BJ (cell line): ENCODE measurements around the gene TBC1D30. TPM values are rescaled to one million over a fixed set of nuclear protein-coding genes. Genes with fewer than 3 reads are reported as not detected.

Source experiments
- CTCF ChIA-PET: fragments of 350-600 bp; formaldehyde crosslinking; extraction: SDS; loops from one replicate; lab custom pipeline; 2021; ENCODE audit warnings: antibody characterized with exemption, inconsistent platforms; lab: Yijun Ruan, JAX
- POLR2A ChIA-PET: fragments of 300-600 bp; sonication (Branson Sonifier 250); formaldehyde crosslinking; extraction: SDS; loops from one replicate; lab custom pipeline; 2021; ENCODE audit warnings: antibody characterized with exemption; lab: Charles Lee
- DNase-seq: peaks from one replicate; pipeline ENCODE4 v3.0.0-alpha.2; 2011; ENCODE audit warnings: low read depth
- H3K27me3 ChIP-seq: 2 replicates; pipeline ENCODE4 v1.6.0; 2011; ENCODE audit warnings: low read length; ENCODE audit not compliant: control insufficient read depth, insufficient read depth
- H3K36me3 ChIP-seq: 2 replicates; pipeline ENCODE4 v1.5.1; 2011; ENCODE audit warnings: low read length; ENCODE audit not compliant: control insufficient read depth, insufficient read depth
- H3K4me3 ChIP-seq: 2 replicates; pipeline ENCODE4 v1.5.1; 2011; ENCODE audit warnings: low read depth, mild to moderate bottlenecking, control low read depth, low read length
- CTCF ChIP-seq: IDR thresholded peaks from 2 replicates; pipeline ENCODE4 v1.5.1; 2011; ENCODE audit warnings: low read depth, mild to moderate bottlenecking, control low read depth, inconsistent platforms, low read length, moderate library complexity; ENCODE audit not compliant: insufficient read depth
- polyA plus RNA-seq: library from polyadenylated mRNA; depleted of rRNA; stranded (reverse); fragments of >200 nt; gene quantifications from 2 replicates; pipeline ENCODE4 v1.2.3, GENCODE V29; 2011

Gene TBC1D30
- polyA plus RNA-seq, 1 experiment = 0.22 TPM

DNA sequence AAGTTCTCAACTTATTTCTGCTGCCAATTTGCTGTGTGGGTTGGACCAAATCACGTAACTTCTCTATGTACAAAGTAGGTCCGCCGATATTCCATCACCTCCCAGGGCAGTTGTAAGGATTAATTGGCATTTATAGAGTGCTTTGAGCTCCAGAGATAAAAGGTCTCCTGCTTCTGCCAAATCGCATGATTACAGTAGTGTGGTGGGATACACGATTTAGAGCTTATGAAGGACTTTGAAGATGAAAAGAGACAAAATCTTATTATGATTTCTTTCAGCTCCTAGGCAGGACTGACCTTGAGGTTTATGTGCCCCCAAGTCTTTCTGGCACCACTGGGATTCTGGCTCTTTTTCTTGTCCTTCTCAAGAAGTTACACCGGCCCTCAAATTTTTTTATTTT is 84.7 kb downstream of the TBC1D30 start:
- TF ChIP-seq CTCF = no peak
- POLR2A ChIA-PET = no interaction called here
- no peaks in the 10 kb centered on the region; the same call in 1 of the 2 replicates for H3K27me3 ChIP-seq
- no peak overlapping the region for H3K4me3 ChIP-seq
- DNase-seq = no peak
- CTCF ChIA-PET = interaction anchor here (1.2 kb wide), 1 partner anchor 198 kb away, joined by 3 read pairs; no protein-coding TSS in a partner anchor
- H3K36me3 ChIP-seq = no peaks in the 10 kb centered on the region

- ChIA-PET CTCF (no interaction called here), POLR2A (no interaction called here)
- DNase-seq = no peak
- Histone ChIP-seq H3K4me3 (no peak overlapping the region), H3K36me3 (no peaks in the 10 kb centered on the region), H3K27me3 (peaks cover 3% of the 10 kb centered on the region; the same call in 1 of the 2 replicates)
- no peak for TF ChIP-seq CTCF
These were observed 86.6 kb downstream of the TBC1D30 start for GRCh38 chr12:64911081-64911480.

- ChIA-PET POLR2A (no interaction called here), CTCF (no interaction called here)
- no peak for DNase-seq
- Histone ChIP-seq H3K27me3 (peaks cover 3% of the 10 kb centered on the region; the same call in 1 of the 2 replicates), H3K36me3 (no peaks in the 10 kb centered on the region), H3K4me3 (no peak overlapping the region)
- no peak for TF ChIP-seq CTCF
These were observed 87.5 kb downstream of the TBC1D30 start for GRCh38 chr12:64911912-64912311.

GRCh38 chr12:64912516-64913255 is 88.2 kb downstream of the TBC1D30 start:
- Histone ChIP-seq H3K27me3 (peaks cover 3% of the 10 kb centered on the region; the same call in 1 of the 2 replicates), H3K36me3 (no peaks in the 10 kb centered on the region), H3K4me3 (no peak overlapping the region)
- ChIA-PET CTCF (no interaction called here), POLR2A (no interaction called here)
- DNase-seq = no peak
- no peak for TF ChIP-seq CTCF

DNA sequence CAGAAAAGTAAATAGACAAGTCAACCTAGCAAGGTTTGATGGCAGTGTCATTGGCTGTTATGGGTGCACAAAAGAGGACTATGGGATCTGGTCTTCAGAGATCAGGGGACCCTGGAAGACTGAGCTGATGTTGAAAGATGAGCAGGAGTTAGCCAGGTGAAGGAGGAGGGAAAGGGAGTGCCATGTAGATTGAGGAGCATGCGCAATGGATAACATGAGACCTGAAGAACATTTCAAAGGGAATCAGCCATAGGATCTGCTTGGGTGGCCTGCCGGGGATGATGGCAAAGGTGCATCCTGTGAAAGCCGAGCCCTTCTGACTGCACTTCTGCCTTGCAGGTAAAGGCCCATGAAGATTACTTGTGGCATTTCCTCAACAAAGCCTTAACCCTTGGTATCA is 90.8 kb downstream of the TBC1D30 start:
- POLR2A ChIA-PET = no interaction called here
- Histone ChIP-seq H3K27me3 (peaks cover 3% of the 10 kb centered on the region; the same call in 1 of the 2 replicates), H3K36me3 (no peaks in the 10 kb centered on the region), H3K4me3 (no peak overlapping the region)
- no peak for TF ChIP-seq CTCF
- no peak for DNase-seq
- CTCF ChIA-PET = no interaction called here
